ENCODE results near the gene CORO1C. TPM values are rescaled to one million over a fixed set of nuclear protein-coding genes. Genes with fewer than 3 reads are reported as not detected.

Gene CORO1C
- total RNA-seq, 1 donor from 2014 or later: 391 TPM

DNA sequence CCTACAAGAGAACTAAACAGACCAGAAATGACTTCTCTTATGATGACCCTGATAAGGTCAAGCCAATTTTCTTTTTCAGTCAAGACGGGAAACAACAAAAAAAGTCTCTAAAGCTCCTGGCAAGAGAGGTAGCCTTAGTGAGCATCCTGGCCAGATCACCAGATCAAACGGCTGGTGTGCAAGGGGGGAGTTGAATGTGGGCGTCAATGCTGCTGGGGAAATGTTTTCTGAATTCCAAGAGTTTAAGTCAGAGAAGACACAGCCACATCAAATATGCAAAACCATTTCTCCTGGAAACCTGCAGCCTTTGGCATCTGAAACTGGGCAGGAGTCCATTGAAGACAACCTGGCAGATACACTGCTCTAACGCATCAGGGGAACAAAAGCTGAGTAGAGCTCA is 81.6 kb downstream of the CORO1C start:
- TF ChIP-seq EZH2 (IDR thresholded peaks at IDR 0.05; ENCODE audit: insufficient read depth, low read length): no peak
- TF ChIP-seq, protein P1, sequence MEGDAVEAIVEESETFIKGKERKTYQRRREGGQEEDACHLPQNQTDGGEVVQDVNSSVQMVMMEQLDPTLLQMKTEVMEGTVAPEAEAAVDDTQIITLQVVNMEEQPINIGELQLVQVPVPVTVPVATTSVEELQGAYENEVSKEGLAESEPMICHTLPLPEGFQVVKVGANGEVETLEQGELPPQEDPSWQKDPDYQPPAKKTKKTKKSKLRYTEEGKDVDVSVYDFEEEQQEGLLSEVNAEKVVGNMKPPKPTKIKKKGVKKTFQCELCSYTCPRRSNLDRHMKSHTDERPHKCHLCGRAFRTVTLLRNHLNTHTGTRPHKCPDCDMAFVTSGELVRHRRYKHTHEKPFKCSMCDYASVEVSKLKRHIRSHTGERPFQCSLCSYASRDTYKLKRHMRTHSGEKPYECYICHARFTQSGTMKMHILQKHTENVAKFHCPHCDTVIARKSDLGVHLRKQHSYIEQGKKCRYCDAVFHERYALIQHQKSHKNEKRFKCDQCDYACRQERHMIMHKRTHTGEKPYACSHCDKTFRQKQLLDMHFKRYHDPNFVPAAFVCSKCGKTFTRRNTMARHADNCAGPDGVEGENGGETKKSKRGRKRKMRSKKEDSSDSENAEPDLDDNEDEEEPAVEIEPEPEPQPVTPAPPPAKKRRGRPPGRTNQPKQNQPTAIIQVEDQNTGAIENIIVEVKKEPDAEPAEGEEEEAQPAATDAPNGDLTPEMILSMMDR (IDR thresholded peaks at IDR 0.05; ENCODE audit: insufficient read depth, low read depth, low read length): no peak
- Histone ChIP-seq H3K4me3 (ENCODE audit: insufficient read depth, low read depth, low read length) (no peak overlapping the region), H3K27me3 (ENCODE audit: insufficient read depth, low read length) (no peaks in the 10 kb centered on the region), H4K20me1 (ENCODE audit: insufficient read depth, low read length) (peaks cover 31% of the 10 kb centered on the region), H3K9ac (ENCODE audit: low read length) (peak overlapping the region; percentile 63), H3K9me3 (ENCODE audit: insufficient read depth, low read depth, low read length) (no peaks in the 10 kb centered on the region), H3K4me2 (ENCODE audit: low read length) (peak overlapping the region; percentile 65), H2AFZ (ENCODE audit: low read depth, low read length) (no peak overlapping the region), H3K4me1 (ENCODE audit: insufficient read depth, low read length) (peaks cover 36% of the 10 kb centered on the region), H3K79me2 (ENCODE audit: insufficient read depth, low read length) (peaks cover 58% of the 10 kb centered on the region), H3K36me3 (ENCODE audit: insufficient read depth, low read length) (peaks cover 82% of the 10 kb centered on the region), H3K27ac (ENCODE audit: low read depth, low read length) (peak overlapping the region; percentile 89)
- no peaks in the 10 kb centered on the region for H3K9me3 Mint-ChIP-seq (ENCODE audit: unreplicated experiment)
- peaks cover 47% of the 10 kb centered on the region for H3K4me1 Mint-ChIP-seq (ENCODE audit: low read depth, unreplicated experiment)
- H3K27ac Mint-ChIP-seq (ENCODE audit: unreplicated experiment): peak overlapping the region; percentile 12
- peak; percentile 97 for FAIRE-seq
- no peaks in the 10 kb centered on the region for H3K27me3 Mint-ChIP-seq (ENCODE audit: low read depth, unreplicated experiment)
- no peak overlapping the region for H3K4me3 Mint-ChIP-seq (ENCODE audit: unreplicated experiment)
- peaks cover 29% of the 10 kb centered on the region for H3K36me3 Mint-ChIP-seq (ENCODE audit: low read depth, unreplicated experiment)
- DNase-seq (ENCODE audit: low read depth): peak; percentile 97

DNA sequence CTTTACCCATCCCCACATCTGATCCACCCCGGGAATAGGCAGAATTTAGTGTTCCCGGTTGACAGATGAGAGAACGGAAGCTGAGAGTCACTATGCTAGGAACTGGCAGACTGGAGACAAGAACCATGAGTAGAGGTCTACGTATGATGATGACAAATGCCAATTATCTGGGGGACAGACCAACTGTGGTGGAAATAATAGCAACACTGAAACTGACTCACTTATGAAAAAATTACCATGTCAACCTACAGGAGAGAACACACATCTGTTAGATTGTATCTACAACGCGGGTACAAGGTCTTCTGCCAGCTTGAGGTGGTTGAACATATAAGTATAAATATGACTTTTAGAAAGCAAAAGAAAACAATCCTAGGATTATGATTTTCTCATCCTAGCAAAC is 82.2 kb downstream of the CORO1C start:
- Histone ChIP-seq H3K4me2 (ENCODE audit: low read length) (peak overlapping the region; percentile 65), H3K36me3 (ENCODE audit: insufficient read depth, low read length) (peaks cover 83% of the 10 kb centered on the region), H2AFZ (ENCODE audit: low read depth, low read length) (no peak overlapping the region), H3K27ac (ENCODE audit: low read depth, low read length) (peak overlapping the region; percentile 89), H4K20me1 (ENCODE audit: insufficient read depth, low read length) (peaks cover 36% of the 10 kb centered on the region), H3K9ac (ENCODE audit: low read length) (peak overlapping the region; percentile 63), H3K4me3 (ENCODE audit: insufficient read depth, low read depth, low read length) (no peak overlapping the region), H3K27me3 (ENCODE audit: insufficient read depth, low read length) (no peaks in the 10 kb centered on the region), H3K79me2 (ENCODE audit: insufficient read depth, low read length) (peaks cover 58% of the 10 kb centered on the region), H3K9me3 (ENCODE audit: insufficient read depth, low read depth, low read length) (no peaks in the 10 kb centered on the region), H3K4me1 (ENCODE audit: insufficient read depth, low read length) (peaks cover 41% of the 10 kb centered on the region)
- Mint-ChIP-seq H3K9me3 (ENCODE audit: unreplicated experiment) (no peaks in the 10 kb centered on the region), H3K27me3 (ENCODE audit: low read depth, unreplicated experiment) (no peaks in the 10 kb centered on the region), H3K4me3 (ENCODE audit: unreplicated experiment) (no peak overlapping the region), H3K36me3 (ENCODE audit: low read depth, unreplicated experiment) (peaks cover 32% of the 10 kb centered on the region), H3K27ac (ENCODE audit: unreplicated experiment) (peak overlapping the region; percentile 12), H3K4me1 (ENCODE audit: low read depth, unreplicated experiment) (peaks cover 51% of the 10 kb centered on the region)
- DNase-seq (ENCODE audit: low read depth): peak; percentile 87
- no peak for TF ChIP-seq EZH2 (IDR thresholded peaks at IDR 0.05; ENCODE audit: insufficient read depth, low read length)
- TF ChIP-seq, protein P1 (IDR thresholded peaks at IDR 0.05; ENCODE audit: insufficient read depth, low read depth, low read length): no peak
- no peak for FAIRE-seq

DNA sequence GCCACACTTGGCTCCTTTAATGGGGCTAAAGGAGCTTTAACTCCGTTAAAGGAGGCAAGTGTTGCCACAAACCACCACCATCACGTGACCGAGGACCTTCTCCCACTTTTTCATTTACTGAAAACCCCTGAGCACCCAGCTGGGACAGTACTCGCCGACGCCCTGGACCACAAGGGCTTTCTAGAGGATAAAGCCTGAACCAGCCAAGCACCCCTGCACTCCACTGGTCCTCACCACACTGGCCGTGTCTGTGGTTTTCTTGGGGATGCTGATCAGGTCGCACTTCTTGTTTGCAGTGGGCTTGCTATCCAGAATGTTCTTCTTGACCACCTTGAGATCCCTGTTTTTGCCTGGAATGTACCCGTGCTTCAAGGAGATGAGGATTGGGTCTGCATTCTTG is 82.9 kb downstream of the CORO1C start:
- H4K20me1 ChIP-seq (ENCODE audit: insufficient read depth, low read length): peaks cover 28% of the 10 kb centered on the region
- peaks cover 46% of the 10 kb centered on the region for H3K4me1 ChIP-seq (ENCODE audit: insufficient read depth, low read length)
- peaks cover 33% of the 10 kb centered on the region for H3K36me3 Mint-ChIP-seq (ENCODE audit: low read depth, unreplicated experiment)
- H3K4me1 Mint-ChIP-seq (ENCODE audit: low read depth, unreplicated experiment): peaks cover 59% of the 10 kb centered on the region
- no peak overlapping the region for H2AFZ ChIP-seq (ENCODE audit: low read depth, low read length)
- FAIRE-seq (no peak), DNase-seq (ENCODE audit: low read depth) (no peak)
- H3K36me3 ChIP-seq (ENCODE audit: insufficient read depth, low read length): peaks cover 76% of the 10 kb centered on the region
- peaks cover 50% of the 10 kb centered on the region for H3K79me2 ChIP-seq (ENCODE audit: insufficient read depth, low read length)
- H3K4me2 ChIP-seq (ENCODE audit: low read length): peak overlapping the region; percentile 65
- peak overlapping the region; percentile 37 for H3K4me3 Mint-ChIP-seq (ENCODE audit: unreplicated experiment)
- peak overlapping the region; percentile 12 for H3K27ac Mint-ChIP-seq (ENCODE audit: unreplicated experiment)
- TF ChIP-seq, protein P1 (IDR thresholded peaks at IDR 0.05; ENCODE audit: insufficient read depth, low read depth, low read length): no peak
- TF ChIP-seq EZH2 (IDR thresholded peaks at IDR 0.05; ENCODE audit: insufficient read depth, low read length): no peak
- H3K9me3 Mint-ChIP-seq (ENCODE audit: unreplicated experiment): no peaks in the 10 kb centered on the region
- H3K27me3 Mint-ChIP-seq (ENCODE audit: low read depth, unreplicated experiment): no peaks in the 10 kb centered on the region
- H3K4me3 ChIP-seq (ENCODE audit: insufficient read depth, low read depth, low read length): no peak overlapping the region
- H3K27me3 ChIP-seq (ENCODE audit: insufficient read depth, low read length): no peaks in the 10 kb centered on the region
- peak overlapping the region; percentile 63 for H3K9ac ChIP-seq (ENCODE audit: low read length)
- H3K9me3 ChIP-seq (ENCODE audit: insufficient read depth, low read depth, low read length): no peaks in the 10 kb centered on the region
- H3K27ac ChIP-seq (ENCODE audit: low read depth, low read length): peak overlapping the region; percentile 89

All from astrocyte (in vitro differentiated cells and primary cell).